Astrocyte (in vitro differentiated cells and primary cell): Measurements from ENCODE around the gene RABGGTB. TPM values are rescaled to one million over a fixed set of nuclear protein-coding genes. Genes with fewer than 3 reads are reported as not detected.
"Not testable (repeated sequence)": the region's sequence is repeated elsewhere in the genome, so short reads cannot be mapped to it uniquely, and the experiment has no call there.

ENCODE experiments used
- DNase-seq: peaks from one replicate; pipeline ENCODE4 v3.0.0-alpha.2; 2010; ENCODE audit warnings: low read depth
- FAIRE-seq: peaks from 2 replicates; lab custom pipeline; 2011; peaks lifted over from hg19 to GRCh38; lab: Jason Lieb, UNC
- H2AFZ ChIP-seq: 2 replicates; pipeline ENCODE4 v1.6.0; 2012; ENCODE audit warnings: low read depth, low read length, inconsistent platforms
- H3K27ac ChIP-seq: 2 replicates; pipeline ENCODE4 v1.5.1; 2011; ENCODE audit warnings: low read depth, low read length, inconsistent platforms
- H3K27me3 ChIP-seq: 2 replicates; pipeline ENCODE4 v1.6.0; 2011; ENCODE audit warnings: low read length, inconsistent platforms; ENCODE audit not compliant: insufficient read depth
- H3K36me3 ChIP-seq: 2 replicates; pipeline ENCODE4 v1.5.1; 2011; ENCODE audit warnings: low read length, inconsistent platforms; ENCODE audit not compliant: insufficient read depth
- H3K4me1 ChIP-seq: 2 replicates; pipeline ENCODE4 v1.5.1; 2011; ENCODE audit warnings: low read length, inconsistent platforms; ENCODE audit not compliant: insufficient read depth
- H3K4me2 ChIP-seq: 2 replicates; pipeline ENCODE4 v1.6.0; 2012; ENCODE audit warnings: low read length, inconsistent platforms
- H3K4me3 ChIP-seq: 2 replicates; pipeline ENCODE4 v1.5.1; 2011; ENCODE audit warnings: low read depth, mild to moderate bottlenecking, low read length, inconsistent platforms; ENCODE audit not compliant: insufficient read depth
- H3K79me2 ChIP-seq: 2 replicates; pipeline ENCODE4 v1.6.0; 2012; ENCODE audit warnings: mild to moderate bottlenecking, low read length, inconsistent platforms; ENCODE audit not compliant: insufficient read depth
- H3K9ac ChIP-seq: 2 replicates; pipeline ENCODE4 v1.6.0; 2012; ENCODE audit warnings: mild to moderate bottlenecking, low read length, inconsistent platforms
- H3K9me3 ChIP-seq: 2 replicates; pipeline ENCODE4 v1.5.1; 2012; ENCODE audit warnings: low read depth, mild to moderate bottlenecking, low read length, inconsistent platforms; ENCODE audit not compliant: insufficient read depth
- H4K20me1 ChIP-seq: 2 replicates; pipeline ENCODE4 v1.6.0; 2012; ENCODE audit warnings: low read length, inconsistent platforms; ENCODE audit not compliant: insufficient read depth
- H3K27ac Mint-ChIP-seq: one replicate; pipeline ENCODE4 v1.8.0; 2021; ENCODE audit warnings: mild to moderate bottlenecking, mixed read lengths; ENCODE audit not compliant: unreplicated experiment
- H3K27me3 Mint-ChIP-seq: one replicate; pipeline ENCODE4 v1.8.0; 2021; ENCODE audit warnings: low read depth, mixed read lengths; ENCODE audit not compliant: unreplicated experiment
- H3K36me3 Mint-ChIP-seq: one replicate; pipeline ENCODE4 v1.8.0; 2021; ENCODE audit warnings: low read depth, mixed read lengths; ENCODE audit not compliant: unreplicated experiment
- H3K4me1 Mint-ChIP-seq: one replicate; pipeline ENCODE4 v1.8.0; 2021; ENCODE audit warnings: low read depth, mixed read lengths; ENCODE audit not compliant: unreplicated experiment
- H3K4me3 Mint-ChIP-seq: one replicate; pipeline ENCODE4 v1.8.0; 2021; ENCODE audit warnings: mild to moderate bottlenecking, moderate library complexity, mixed read lengths; ENCODE audit not compliant: unreplicated experiment
- H3K9me3 Mint-ChIP-seq: one replicate; pipeline ENCODE4 v1.8.0; 2021; ENCODE audit warnings: mild to moderate bottlenecking, mixed read lengths; ENCODE audit not compliant: unreplicated experiment
- EZH2 ChIP-seq: IDR thresholded peaks from 2 replicates; pipeline ENCODE4 v1.6.1; 2012; ENCODE audit warnings: mild to moderate bottlenecking, low read length, inconsistent platforms; ENCODE audit not compliant: insufficient read depth
- total RNA-seq: library from RNA; stranded (reverse); gene quantifications from 2 replicates; pipeline ENCODE4 v1.2.1, GENCODE V29; 2021
- TF ChIP-seq, protein P1 (sequence below): IDR thresholded peaks from 2 replicates; pipeline ENCODE4 v1.5.1; 2011; ENCODE audit warnings: low read depth, mild to moderate bottlenecking, inconsistent platforms, low read length, moderate library complexity; ENCODE audit not compliant: insufficient read depth

The RABGGTB gene
- total RNA-seq, 1 donor from 2014 or later = 108 TPM

DNA sequence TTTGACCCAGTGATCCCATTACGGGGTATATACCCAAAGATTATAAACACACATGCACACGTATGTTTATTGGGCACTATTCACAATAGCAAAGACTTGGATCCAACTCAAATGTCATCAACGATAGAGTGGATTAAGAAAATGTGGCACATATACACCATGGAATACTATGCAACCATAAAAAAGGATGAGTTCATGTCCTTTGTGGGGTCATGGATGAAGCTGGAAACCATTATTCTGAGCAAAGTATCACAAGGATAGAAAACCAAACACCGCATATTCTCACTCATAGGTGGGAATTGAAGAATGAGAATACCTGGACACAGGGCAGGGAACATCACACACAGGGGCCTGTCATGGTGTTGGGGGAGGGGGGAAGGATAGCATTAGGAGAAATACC, 2.1 kb upstream of the RABGGTB start:
- H3K4me1 Mint-ChIP-seq, H3K4me2 ChIP-seq, DNase-seq, H3K27me3 Mint-ChIP-seq, H3K4me3 ChIP-seq, H2AFZ ChIP-seq, H3K4me3 Mint-ChIP-seq, H3K27me3 ChIP-seq, H3K27ac ChIP-seq, H3K36me3 ChIP-seq, H3K9me3 ChIP-seq, H3K9ac ChIP-seq, FAIRE-seq, H3K4me1 ChIP-seq, H3K9me3 Mint-ChIP-seq, H3K27ac Mint-ChIP-seq: not testable (repeated sequence)
- peaks cover 20% of the 10 kb centered on the region for H3K36me3 Mint-ChIP-seq
- Histone ChIP-seq H4K20me1 (peaks cover 28% of the 10 kb centered on the region), H3K79me2 (peaks cover 30% of the 10 kb centered on the region)

DNA sequence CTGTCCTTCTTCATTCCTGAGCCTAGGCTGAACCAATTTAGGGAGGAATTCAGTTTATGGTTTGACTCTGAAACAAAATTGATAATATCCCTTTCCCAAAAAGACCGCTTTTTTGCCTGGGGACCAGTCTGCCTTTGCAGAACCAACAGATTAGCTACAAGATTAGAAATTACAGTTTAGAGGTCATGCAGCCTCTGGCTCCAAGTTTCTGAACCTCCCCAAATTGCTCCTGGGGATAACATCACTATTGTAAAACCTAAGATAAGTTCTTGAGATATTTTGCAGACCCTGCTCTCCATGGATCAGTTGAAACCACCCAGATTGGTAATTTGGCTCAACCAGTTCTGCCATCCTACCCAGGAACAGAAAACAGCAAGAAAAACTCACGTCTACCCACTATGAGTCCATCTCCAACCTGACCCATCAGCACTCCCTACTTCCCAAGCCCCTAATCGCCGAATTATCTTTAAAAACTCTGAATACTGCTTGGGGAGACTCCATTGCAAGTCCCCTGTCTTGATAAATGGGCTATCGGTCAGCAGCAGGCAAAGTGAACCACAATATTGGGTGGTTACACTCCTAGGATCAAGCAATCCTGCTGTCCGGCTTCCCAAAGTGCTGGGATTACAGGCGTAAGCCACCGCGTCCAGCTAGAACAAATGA, 605 bp upstream of the RABGGTB start:
- DNase-seq = no peak
- no peaks in the 10 kb centered on the region for H3K9me3 ChIP-seq
- H3K36me3 ChIP-seq = peaks cover 13% of the 10 kb centered on the region

DNA sequence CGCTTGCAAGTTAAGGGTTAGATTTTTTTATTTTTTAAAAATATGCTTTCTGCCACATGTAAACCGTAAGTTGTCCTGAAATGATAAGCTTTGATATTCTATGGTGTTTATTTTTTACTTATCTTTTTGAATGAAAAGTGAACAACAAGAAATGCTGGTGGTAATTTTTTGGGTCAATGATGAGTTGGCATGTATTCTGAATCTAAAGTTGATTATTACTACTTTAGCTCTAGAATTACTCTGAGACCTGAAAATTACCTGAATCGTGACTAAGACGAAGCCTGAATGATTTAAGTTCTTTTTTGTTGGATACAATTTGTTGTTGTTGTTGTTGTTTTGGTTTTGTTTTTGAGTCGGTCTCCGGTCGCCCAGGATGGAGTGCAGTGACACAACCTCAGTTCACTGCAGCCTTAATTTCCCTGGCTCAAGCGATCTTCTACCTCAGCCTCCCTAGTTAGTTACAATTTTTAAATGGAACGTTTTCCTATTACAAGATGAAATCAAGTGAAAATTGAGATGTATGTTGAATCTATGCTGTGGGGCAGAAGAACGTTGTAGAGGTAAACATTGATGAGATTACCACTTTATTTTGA, 941 bp downstream of the RABGGTB start:
- H3K4me3 Mint-ChIP-seq = peak overlapping the region; percentile 99
- no peaks in the 10 kb centered on the region for H3K27me3 Mint-ChIP-seq
- H3K9me3 Mint-ChIP-seq = no peaks in the 10 kb centered on the region
- Histone ChIP-seq H3K79me2 (peaks cover 61% of the 10 kb centered on the region), H3K4me2 (peak overlapping the region; percentile 92), H4K20me1 (peaks cover 58% of the 10 kb centered on the region), H2AFZ (no peak overlapping the region), H3K4me3 (peak overlapping the region; percentile 98), H3K4me1 (peaks cover 13% of the 10 kb centered on the region), H3K9ac (peak overlapping the region; percentile 96), H3K27me3 (no peaks in the 10 kb centered on the region), H3K27ac (peak overlapping the region; percentile 81), H3K36me3 (peaks cover 26% of the 10 kb centered on the region), H3K9me3 (no peaks in the 10 kb centered on the region)
- DNase-seq (no peak), FAIRE-seq (no peak)
- H3K36me3 Mint-ChIP-seq = peaks cover 28% of the 10 kb centered on the region
- peaks cover 20% of the 10 kb centered on the region for H3K4me1 Mint-ChIP-seq
- TF ChIP-seq, protein P1, sequence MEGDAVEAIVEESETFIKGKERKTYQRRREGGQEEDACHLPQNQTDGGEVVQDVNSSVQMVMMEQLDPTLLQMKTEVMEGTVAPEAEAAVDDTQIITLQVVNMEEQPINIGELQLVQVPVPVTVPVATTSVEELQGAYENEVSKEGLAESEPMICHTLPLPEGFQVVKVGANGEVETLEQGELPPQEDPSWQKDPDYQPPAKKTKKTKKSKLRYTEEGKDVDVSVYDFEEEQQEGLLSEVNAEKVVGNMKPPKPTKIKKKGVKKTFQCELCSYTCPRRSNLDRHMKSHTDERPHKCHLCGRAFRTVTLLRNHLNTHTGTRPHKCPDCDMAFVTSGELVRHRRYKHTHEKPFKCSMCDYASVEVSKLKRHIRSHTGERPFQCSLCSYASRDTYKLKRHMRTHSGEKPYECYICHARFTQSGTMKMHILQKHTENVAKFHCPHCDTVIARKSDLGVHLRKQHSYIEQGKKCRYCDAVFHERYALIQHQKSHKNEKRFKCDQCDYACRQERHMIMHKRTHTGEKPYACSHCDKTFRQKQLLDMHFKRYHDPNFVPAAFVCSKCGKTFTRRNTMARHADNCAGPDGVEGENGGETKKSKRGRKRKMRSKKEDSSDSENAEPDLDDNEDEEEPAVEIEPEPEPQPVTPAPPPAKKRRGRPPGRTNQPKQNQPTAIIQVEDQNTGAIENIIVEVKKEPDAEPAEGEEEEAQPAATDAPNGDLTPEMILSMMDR = no peak
- no peak for TF ChIP-seq EZH2
- peak overlapping the region; percentile 98 for H3K27ac Mint-ChIP-seq

More for the DNA sequence above, 605 bp upstream of the RABGGTB start:
- H3K9me3 Mint-ChIP-seq = peaks cover 4% of the 10 kb centered on the region
- H3K4me2 ChIP-seq = peak overlapping the region; percentile 92
- peak overlapping the region; percentile 81 for H3K27ac ChIP-seq
- TF ChIP-seq, protein P1 = no peak
- TF ChIP-seq EZH2 = no peak
- H3K27me3 Mint-ChIP-seq = no peaks in the 10 kb centered on the region
- peaks cover 21% of the 10 kb centered on the region for H3K36me3 Mint-ChIP-seq
- peak overlapping the region; percentile 79 for H2AFZ ChIP-seq
- peak overlapping the region; percentile 96 for H3K9ac ChIP-seq
- H3K27ac Mint-ChIP-seq = peak overlapping the region; percentile 50
- H3K79me2 ChIP-seq = peaks cover 45% of the 10 kb centered on the region
- peaks cover 43% of the 10 kb centered on the region for H4K20me1 ChIP-seq
- peak overlapping the region; percentile 98 for H3K4me3 ChIP-seq
- H3K4me1 ChIP-seq = peaks cover 8% of the 10 kb centered on the region
- H3K4me1 Mint-ChIP-seq = peaks cover 10% of the 10 kb centered on the region
- no peaks in the 10 kb centered on the region for H3K27me3 ChIP-seq
- peak overlapping the region; percentile 99 for H3K4me3 Mint-ChIP-seq
- no peak for FAIRE-seq
